Loucy (cell line): ENCODE data around the gene COPE.

Source experiments
- CTCF ChIP-seq: fragments of 200-600 bp; sonication (generic); conservative IDR thresholded peaks from 2 replicates; pipeline ENCODE4 v1.5.1; 2014; ENCODE audit warnings: mild to moderate bottlenecking, antibody characterized with exemption, low read length
- EZH2phosphoT487 ChIP-seq: fragments of 200-600 bp; IDR thresholded peaks from 2 replicates; pipeline ENCODE4 v1.6.1; 2018; ENCODE audit warnings: antibody characterized with exemption, mild to moderate bottlenecking, moderate library complexity, borderline replicate concordance

GRCh38 chr19:18878858-18879578 lies 40.2 kb downstream of the COPE start:
- TF ChIP-seq CTCF (no peak), EZH2phosphoT487 (no peak)
